Neuronal stem cell (in vitro differentiated cells): ENCODE data around the gene MAML2.

ENCODE experiments used
- DNase-seq: peaks from one replicate; pipeline ENCODE4 v3.0.0-alpha.2; 2013; ENCODE audit warnings: low spot score
- H2AFZ ChIP-seq: one replicate; pipeline ENCODE4 v1.6.1; 2013; ENCODE audit warnings: mild to moderate bottlenecking, low read length, inconsistent platforms
- H2AK5ac ChIP-seq: 2 replicates; pipeline ENCODE4 v1.6.1; 2013; ENCODE audit warnings: low read depth, mild to moderate bottlenecking, inconsistent platforms, low read length, moderate library complexity, mixed read lengths
- H2BK120ac ChIP-seq: 2 replicates; pipeline ENCODE4 v1.6.1; 2013; ENCODE audit warnings: low read depth, mild to moderate bottlenecking, inconsistent platforms, low read length, moderate library complexity, mixed read lengths
- H2BK12ac ChIP-seq: one replicate; pipeline ENCODE4 v1.6.1; 2013; ENCODE audit warnings: low read length, inconsistent platforms
- H2BK15ac ChIP-seq: 2 replicates; pipeline ENCODE4 v1.6.1; 2013; ENCODE audit warnings: mild to moderate bottlenecking, low read length, inconsistent platforms, mixed read lengths
- H2BK5ac ChIP-seq: one replicate; pipeline ENCODE4 v1.6.1; 2013; ENCODE audit warnings: inconsistent platforms, mild to moderate bottlenecking, low read length, moderate library complexity
- H3K14ac ChIP-seq: one replicate; pipeline ENCODE4 v1.6.1; 2013; ENCODE audit warnings: low read length, inconsistent platforms
- H3K18ac ChIP-seq: 2 replicates; pipeline ENCODE4 v1.6.1; 2013; ENCODE audit warnings: low read length, inconsistent platforms
- H3K23ac ChIP-seq: 2 replicates; pipeline ENCODE4 v1.6.1; 2013; ENCODE audit warnings: low read depth, mild to moderate bottlenecking, mixed read lengths, low read length, inconsistent platforms; ENCODE audit not compliant: poor library complexity
- H3K27ac ChIP-seq: replicated peaks from 3 replicates; pipeline ENCODE4 v1.5.1; 2013; ENCODE audit warnings: low read length, inconsistent platforms
- H3K27me3 ChIP-seq, 3 experiments: 2 replicates each; pipeline ENCODE4 v1.6.1; 2013; ENCODE audit warnings: low read length in 3 of 3, mild to moderate bottlenecking in 2 of 3, inconsistent platforms in 1 of 3, low read depth in 1 of 3, mixed read lengths in 1 of 3, moderate library complexity in 1 of 3; ENCODE audit not compliant: control insufficient read depth in 3 of 3, insufficient read depth in 3 of 3
- H3K36me3 ChIP-seq, 2 donors: replicated peaks in 1 of 2; 2 replicates each; pipeline ENCODE4 v1.6.1; 2013; ENCODE audit warnings: low read length in 2 of 2; ENCODE audit not compliant: control insufficient read depth in 2 of 2, insufficient read depth in 2 of 2
- H3K4ac ChIP-seq: 2 replicates; pipeline ENCODE4 v1.6.1; 2013; ENCODE audit warnings: inconsistent platforms, mild to moderate bottlenecking, low read length, moderate library complexity
- H3K4me1 ChIP-seq, 2 donors: 1 replicate in 1 of 2; 2 replicates in 1 of 2; pipeline ENCODE4 v1.6.1; 2013; ENCODE audit warnings: low read length in 2 of 2, low read depth in 1 of 2; ENCODE audit not compliant: control insufficient read depth in 2 of 2, insufficient read depth in 1 of 2
- H3K4me2 ChIP-seq: one replicate; pipeline ENCODE4 v1.6.1; 2013; ENCODE audit warnings: mild to moderate bottlenecking, low read length, inconsistent platforms; ENCODE audit not compliant: insufficient read depth, poor library complexity, severe bottlenecking
- H3K4me3 ChIP-seq, 2 donors: 2 replicates each; pipeline ENCODE4 v1.5.1; 2013; ENCODE audit warnings: low read length in 2 of 2, mild to moderate bottlenecking in 2 of 2, inconsistent platforms in 1 of 2, moderate library complexity in 1 of 2
- H3K79me1 ChIP-seq: one replicate; pipeline ENCODE4 v1.6.1; 2013; ENCODE audit warnings: low read depth, mild to moderate bottlenecking, inconsistent platforms, low read length, moderate library complexity
- H3K9ac ChIP-seq: one replicate; pipeline ENCODE4 v1.6.1; 2013; ENCODE audit warnings: mild to moderate bottlenecking, low read depth, low read length, inconsistent platforms; ENCODE audit not compliant: poor library complexity
- H3K9me3 ChIP-seq, 2 donors: replicated peaks in 1 of 2; 2 replicates each; pipeline versions ENCODE3 to v1.6.1; 2013; ENCODE audit warnings: low read length in 2 of 2, mild to moderate bottlenecking in 2 of 2, inconsistent platforms in 1 of 2, low read depth in 1 of 2, mixed read lengths in 1 of 2, moderate library complexity in 1 of 2; ENCODE audit not compliant: control insufficient read depth in 2 of 2, insufficient read depth in 1 of 2
- H4K8ac ChIP-seq: one replicate; pipeline ENCODE4 v1.6.1; 2013; ENCODE audit warnings: low read depth, mild to moderate bottlenecking, inconsistent platforms, low read length, moderate library complexity
- H4K91ac ChIP-seq: one replicate; pipeline ENCODE4 v1.6.1; 2013; ENCODE audit warnings: low read length, low read depth, mild to moderate bottlenecking, inconsistent platforms; ENCODE audit not compliant: poor library complexity
- WGBS, 2 donors: extraction: QIAGEN DNeasy Blood & Tissue Kit; methylation state at CpG; one replicate each; pipeline ENCODE4 v1.1.7; 2013; ENCODE audit warnings: missing lambda C conversion rate in 2 of 2, mixed read lengths in 1 of 2; ENCODE audit not compliant: insufficient read length in 2 of 2, insufficient replicate concordance in 1 of 2; ENCODE audit errors: extremely low coverage in 2 of 2; 5-methylcytosine and 5-hydroxymethylcytosine counted together

Gene MAML2

DNA sequence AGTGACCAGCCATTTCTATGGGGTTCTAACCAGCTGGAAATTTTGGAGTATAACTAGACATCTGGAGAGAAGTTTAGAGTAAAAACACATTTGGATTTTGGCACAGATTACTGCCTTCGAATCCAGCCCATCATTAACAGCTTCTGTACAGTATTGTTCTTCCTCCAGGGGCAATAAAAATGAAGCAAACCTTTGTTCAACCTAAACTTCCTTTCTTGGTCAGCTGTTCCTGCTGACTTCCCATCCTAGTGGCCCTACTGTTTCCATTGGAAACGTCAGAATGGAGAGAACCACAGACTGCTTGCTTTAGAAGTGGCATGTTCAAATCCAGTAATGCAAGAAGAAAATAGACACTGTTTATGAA is 215.4 kb downstream of the MAML2 start:
- Histone ChIP-seq H3K18ac (no peak overlapping the region), H2BK120ac (no peak overlapping the region), H2AFZ (no peak overlapping the region), H3K4ac (no peak overlapping the region), H3K27ac (no peak overlapping the region), H3K27me3 (no peaks in the 10 kb centered on the region), H2BK12ac (no peak overlapping the region), H3K79me1 (no peaks in the 10 kb centered on the region), H3K14ac (no peak overlapping the region), H2AK5ac (no peak overlapping the region), H4K91ac (no peak overlapping the region), H4K8ac (no peak overlapping the region), H3K9me3 (no peaks in the 10 kb centered on the region), H3K4me1 (peaks cover 7 to 12% of the 10 kb centered on the region in 2 donors), H3K23ac (no peak overlapping the region), H3K4me2 (no peak overlapping the region), H3K9ac (no peak overlapping the region), H2BK5ac (no peak overlapping the region), H3K36me3 (no peaks in the 10 kb centered on the region), H2BK15ac (no peak overlapping the region), H3K4me3 (no peak overlapping the region)
- no CpG with 5 or more reads among the region's 2 CpGs for WGBS, 2 donors
- no peak for DNase-seq

GRCh38 chr11:96126917-96127595 is 215.9 kb downstream of the MAML2 start:
- no peak overlapping the region for H3K14ac ChIP-seq
- no peak overlapping the region for H3K4me3 ChIP-seq
- no peaks in the 10 kb centered on the region for H3K9me3 ChIP-seq
- H3K27me3 ChIP-seq: no peaks in the 10 kb centered on the region
- no peak overlapping the region for H3K4ac ChIP-seq
- peaks cover 7 to 12% of the 10 kb centered on the region in 2 donors for H3K4me1 ChIP-seq
- no peak overlapping the region for H2BK5ac ChIP-seq
- no peak overlapping the region for H3K4me2 ChIP-seq
- no peaks in the 10 kb centered on the region for H3K36me3 ChIP-seq
- no peak overlapping the region for H3K9ac ChIP-seq
- no peak overlapping the region for H2BK12ac ChIP-seq
- H4K91ac ChIP-seq: no peak overlapping the region
- H2AFZ ChIP-seq: no peak overlapping the region
- H2BK120ac ChIP-seq: no peak overlapping the region
- no peak overlapping the region for H2AK5ac ChIP-seq
- no peak for DNase-seq
- no peak overlapping the region for H3K23ac ChIP-seq
- no peak overlapping the region for H3K27ac ChIP-seq
- H3K79me1 ChIP-seq: no peaks in the 10 kb centered on the region
- WGBS, 2 donors: no CpG with 5 or more reads among the region's 4 CpGs
- no peak overlapping the region for H4K8ac ChIP-seq
- no peak overlapping the region for H3K18ac ChIP-seq
- no peak overlapping the region for H2BK15ac ChIP-seq

DNA sequence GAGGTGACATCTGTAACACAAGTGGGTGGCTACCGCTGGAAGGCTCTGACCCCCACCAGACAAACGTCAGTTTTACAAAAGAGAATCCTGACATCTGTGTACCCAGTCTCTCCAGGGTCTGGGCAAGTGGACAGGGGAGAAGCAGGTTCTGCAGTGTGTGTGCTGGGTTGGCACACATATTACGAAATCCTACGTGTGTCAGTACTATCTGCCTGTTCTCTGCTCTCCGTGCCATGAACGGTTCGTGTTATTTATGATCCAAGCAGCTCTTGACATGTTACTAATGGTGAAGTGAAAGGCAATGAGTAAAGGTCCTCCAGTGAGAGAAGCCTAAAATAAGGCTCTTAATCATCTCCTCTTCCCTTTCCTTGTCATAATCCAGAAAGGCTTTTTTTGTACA is 217.6 kb downstream of the MAML2 start:
- no peak for DNase-seq
- Histone ChIP-seq H2BK12ac (no peak overlapping the region), H2BK120ac (no peak overlapping the region), H3K4me2 (no peak overlapping the region), H3K14ac (no peak overlapping the region), H3K4me1 (peaks cover 7 to 12% of the 10 kb centered on the region in 2 donors), H3K18ac (no peak overlapping the region), H3K4ac (no peak overlapping the region), H3K27me3 (no peaks in the 10 kb centered on the region), H3K79me1 (no peaks in the 10 kb centered on the region), H3K36me3 (no peaks in the 10 kb centered on the region), H3K4me3 (no peak overlapping the region), H3K9ac (no peak overlapping the region), H3K9me3 (no peaks in the 10 kb centered on the region), H3K27ac (no peak overlapping the region), H2BK15ac (no peak overlapping the region), H2AFZ (no peak overlapping the region), H4K91ac (no peak overlapping the region), H3K23ac (no peak overlapping the region), H2AK5ac (no peak overlapping the region), H4K8ac (no peak overlapping the region), H2BK5ac (no peak overlapping the region)
- no CpG with 5 or more reads among the region's 7 CpGs for WGBS, 2 donors

- Histone ChIP-seq H3K14ac (no peak overlapping the region), H3K79me1 (no peaks in the 10 kb centered on the region), H3K18ac (no peak overlapping the region), H3K4me2 (no peak overlapping the region), H2BK120ac (no peak overlapping the region), H2BK12ac (no peak overlapping the region), H3K9ac (no peak overlapping the region), H3K9me3 (no peaks in the 10 kb centered on the region), H3K27ac (no peak overlapping the region), H4K8ac (no peak overlapping the region), H3K27me3 (no peaks in the 10 kb centered on the region), H3K36me3 (no peaks in the 10 kb centered on the region), H4K91ac (no peak overlapping the region), H3K4me3 (no peak overlapping the region), H2AFZ (no peak overlapping the region), H3K4ac (no peak overlapping the region), H3K23ac (no peak overlapping the region), H2BK15ac (no peak overlapping the region), H2BK5ac (no peak overlapping the region), H2AK5ac (no peak overlapping the region), H3K4me1 (peaks cover 7 to 12% of the 10 kb centered on the region in 2 donors)
- DNase-seq: no peak
- no CpG with 5 or more reads among the region's 2 CpGs for WGBS, 2 donors
Measured at GRCh38 chr11:96124155-96124554, 218.8 kb downstream of the MAML2 start.
